Prostate gland (tissue), 2 donors: Measurements from ENCODE around the gene GNAZ. TPM values are rescaled to one million over a fixed set of nuclear protein-coding genes. Genes with fewer than 3 reads are reported as not detected.

Experiments used
- DNase-seq: peaks from one replicate; pipeline ENCODE4 v3.0.0-alpha.2; 2019; ENCODE audit warnings: low spot score
- H3K27ac ChIP-seq, 2 donors: fragments of 200-600 bp; sonication (generic); 2 replicates each; pipeline ENCODE4 v1.5.1; 2017 to 2019
- H3K27me3 ChIP-seq: fragments of 200-600 bp; sonication (generic); replicated peaks from 2 replicates; pipeline ENCODE4 v1.5.1; 2019; ENCODE audit not compliant: insufficient read depth
- H3K36me3 ChIP-seq, 2 donors: fragments of 200-600 bp; sonication (generic); 1 replicate in 1 of 2; 2 replicates in 1 of 2; pipeline versions ENCODE4 v1.5.1 to v1.8.1; 2017 to 2019
- H3K4me1 ChIP-seq: fragments of 200-600 bp; sonication (generic); replicated peaks from 2 replicates; pipeline ENCODE4 v1.5.1; 2019
- H3K4me3 ChIP-seq, 2 donors: fragments of 200-600 bp; sonication (generic); 2 replicates each; pipeline ENCODE4 v1.5.1; 2017 to 2019
- H3K9me3 ChIP-seq: fragments of 200-600 bp; sonication (generic); 2 replicates; pipeline ENCODE4 v1.5.1; 2017
- POLR2A ChIP-seq: fragments of 450-650 bp; IDR thresholded peaks from one replicate; pipeline ENCODE4 v1.6.1; 2016; ENCODE audit warnings: antibody characterized with exemption, mild to moderate bottlenecking
- POLR2AphosphoS5 ChIP-seq: sonication (generic); formaldehyde crosslinking; IDR thresholded peaks from one replicate; pipeline ENCODE4 v1.6.1; 2017; ENCODE audit warnings: antibody characterized with exemption
- WGBS: methylation state at CpG from one replicate; pipeline ENCODE4 v1.1.5; 2018; 5-methylcytosine and 5-hydroxymethylcytosine counted together
- intact Hi-C: fragments of 100-400 bp; cut with DNase I; formaldehyde crosslinking; loops from one replicate; pipeline ENCODE4 v1.14.2; 2022
- total RNA-seq, 2 donors: library from RNA; depleted of rRNA; stranded (reverse); fragments of >200 nt; gene quantifications; one replicate each; pipeline ENCODE4 v1.1.0, GENCODE V29; 2016
- TF ChIP-seq, protein P1 (sequence below), 4 experiments: fragments of 200-600 bp in 2 of 4; fragments of 450-650 bp in 2 of 4; sonication (generic) in 2 of 4; IDR thresholded peaks; 1 replicate in 3 of 4; 2 replicates in 1 of 4; pipeline ENCODE4 v1.5.1; 2016 to 2019; ENCODE audit warnings: antibody characterized with exemption in 4 of 4, mild to moderate bottlenecking in 2 of 4, moderate library complexity in 2 of 4

GNAZ gene
- total RNA-seq, 2 donors from 2014 or later: 5.7 to 22.6 TPM

DNA sequence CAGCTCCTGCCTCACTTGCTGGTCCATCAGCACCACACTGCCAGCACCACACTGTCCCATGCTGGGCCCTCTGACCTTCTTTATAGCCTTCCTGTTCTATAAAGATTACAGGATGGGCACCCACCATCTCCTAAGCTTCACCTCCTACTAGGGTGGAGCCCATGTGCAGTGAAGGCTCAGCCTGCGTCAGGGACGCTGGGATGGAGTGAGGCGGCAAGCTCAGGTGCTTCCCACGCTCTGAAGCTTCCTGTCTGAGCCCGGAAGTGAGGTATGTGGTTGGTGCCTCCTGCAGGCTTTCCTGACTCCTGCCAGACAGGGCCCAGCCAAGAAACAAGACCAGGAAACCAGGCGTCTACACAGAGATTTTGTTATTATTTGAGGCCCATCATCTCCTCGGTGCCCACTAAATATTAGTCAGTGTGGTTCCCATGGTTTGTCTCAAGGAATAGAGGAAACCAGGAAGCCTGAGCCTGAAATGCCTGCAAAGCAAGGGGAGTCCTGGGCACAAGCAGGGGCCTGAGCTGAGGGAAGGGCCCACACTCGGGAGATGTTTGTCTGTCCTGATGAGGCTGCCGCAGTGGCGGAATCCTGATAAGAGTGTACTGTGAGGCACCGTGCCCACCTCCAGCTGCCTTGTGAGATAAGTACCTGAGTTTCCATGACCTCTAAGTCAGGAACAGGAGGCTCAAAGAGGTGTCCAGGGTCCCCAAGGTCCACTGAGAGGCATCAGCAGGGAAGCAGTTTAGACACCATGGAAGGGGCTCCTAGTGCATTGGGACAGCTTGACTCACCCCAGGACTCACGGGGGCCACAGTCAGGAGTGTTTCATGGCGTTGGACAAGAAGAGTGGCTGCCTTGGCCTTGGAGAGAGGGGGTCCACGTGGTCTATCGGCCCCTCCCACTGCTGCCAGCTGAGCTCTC, 49.4 kb downstream of the GNAZ start:
- intact Hi-C loops: loop anchor here (5.0 kb wide), 1 partner anchor 47 kb away; the partner anchor contains the start of gene GNAZ
- 82% methylated on average over 15 of the region's 15 CpGs for WGBS
- Histone ChIP-seq H3K36me3 (no peaks in the 10 kb centered on the region), H3K9me3 (no peaks in the 10 kb centered on the region), H3K4me1 (no peaks in the 10 kb centered on the region), H3K4me3 (no peak overlapping the region), H3K27me3 (no peaks in the 10 kb centered on the region), H3K27ac (no peak overlapping the region)
- TF ChIP-seq POLR2AphosphoS5: no peak
- TF ChIP-seq, protein P1, sequence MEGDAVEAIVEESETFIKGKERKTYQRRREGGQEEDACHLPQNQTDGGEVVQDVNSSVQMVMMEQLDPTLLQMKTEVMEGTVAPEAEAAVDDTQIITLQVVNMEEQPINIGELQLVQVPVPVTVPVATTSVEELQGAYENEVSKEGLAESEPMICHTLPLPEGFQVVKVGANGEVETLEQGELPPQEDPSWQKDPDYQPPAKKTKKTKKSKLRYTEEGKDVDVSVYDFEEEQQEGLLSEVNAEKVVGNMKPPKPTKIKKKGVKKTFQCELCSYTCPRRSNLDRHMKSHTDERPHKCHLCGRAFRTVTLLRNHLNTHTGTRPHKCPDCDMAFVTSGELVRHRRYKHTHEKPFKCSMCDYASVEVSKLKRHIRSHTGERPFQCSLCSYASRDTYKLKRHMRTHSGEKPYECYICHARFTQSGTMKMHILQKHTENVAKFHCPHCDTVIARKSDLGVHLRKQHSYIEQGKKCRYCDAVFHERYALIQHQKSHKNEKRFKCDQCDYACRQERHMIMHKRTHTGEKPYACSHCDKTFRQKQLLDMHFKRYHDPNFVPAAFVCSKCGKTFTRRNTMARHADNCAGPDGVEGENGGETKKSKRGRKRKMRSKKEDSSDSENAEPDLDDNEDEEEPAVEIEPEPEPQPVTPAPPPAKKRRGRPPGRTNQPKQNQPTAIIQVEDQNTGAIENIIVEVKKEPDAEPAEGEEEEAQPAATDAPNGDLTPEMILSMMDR (IDR thresholded peaks at IDR 0.05): no peak
- TF ChIP-seq POLR2A: no peak
- DNase-seq: no peak

DNA sequence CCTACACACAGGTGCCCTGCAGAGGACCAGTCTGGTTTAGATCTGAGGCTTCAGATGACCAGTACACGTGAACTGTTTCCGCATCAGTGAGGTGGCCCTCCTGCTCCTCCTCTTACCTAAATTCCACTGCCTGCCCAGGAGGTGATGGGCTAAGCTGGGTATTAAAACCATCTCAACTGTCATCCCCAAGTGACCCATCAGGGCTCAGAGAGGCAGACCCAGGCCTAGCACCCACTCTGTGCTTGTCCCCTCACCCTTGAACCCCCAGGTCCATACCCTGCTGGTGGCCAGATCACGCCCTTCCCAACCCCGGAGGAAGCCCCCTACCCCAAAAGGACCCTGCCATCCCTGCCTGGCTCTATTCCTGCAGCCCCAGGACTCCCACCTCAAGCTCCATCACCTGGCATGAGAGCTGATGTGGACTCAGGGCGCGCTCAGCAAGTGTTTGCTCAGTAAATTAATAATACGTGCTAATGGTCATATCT, 50.1 kb downstream of the GNAZ start:
- 96% methylated on average over 7 of the region's 7 CpGs for WGBS
- Histone ChIP-seq H3K9me3 (no peaks in the 10 kb centered on the region), H3K27me3 (no peaks in the 10 kb centered on the region), H3K36me3 (no peaks in the 10 kb centered on the region), H3K27ac (no peak overlapping the region), H3K4me3 (no peak overlapping the region), H3K4me1 (no peaks in the 10 kb centered on the region)
- intact Hi-C loops: loop anchor here (5.0 kb wide), 1 partner anchor 48 kb away; the partner anchor contains the start of gene GNAZ
- DNase-seq: no peak
- TF ChIP-seq, protein P1 (IDR thresholded peaks at IDR 0.05): no peak
- TF ChIP-seq POLR2A: no peak

DNA sequence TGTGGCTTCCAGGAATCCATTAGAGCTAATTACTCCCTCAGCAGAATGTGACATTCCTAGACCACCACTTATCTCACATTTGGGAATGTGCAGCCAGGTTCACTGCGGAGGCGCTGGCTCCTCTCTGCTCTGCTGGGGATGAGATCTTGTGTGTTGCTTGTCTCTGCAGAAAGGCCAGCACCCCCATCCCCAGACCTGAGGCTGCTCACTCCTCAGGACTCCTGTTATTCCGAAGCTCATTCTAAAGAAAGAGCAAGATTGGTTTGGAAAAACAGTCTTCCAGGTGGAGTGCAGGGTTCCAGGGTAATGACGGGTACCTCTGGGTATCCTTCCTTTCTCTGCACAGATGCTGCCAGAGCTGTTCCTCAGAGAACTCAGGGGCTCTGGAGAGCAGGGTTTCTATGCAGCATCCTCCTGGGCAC, 50.7 kb downstream of the GNAZ start:
- no peak overlapping the region for H3K27ac ChIP-seq
- H3K4me1 ChIP-seq: no peaks in the 10 kb centered on the region
- no peak for TF ChIP-seq POLR2AphosphoS5
- no peak for TF ChIP-seq POLR2A
- TF ChIP-seq, protein P1 (IDR thresholded peaks at IDR 0.05): no peak
- intact Hi-C loops: loop anchor here (5.0 kb wide), 1 partner anchor 49 kb away; the partner anchor contains the start of gene GNAZ
- no peaks in the 10 kb centered on the region for H3K36me3 ChIP-seq
- 87% methylated on average over 4 of the region's 4 CpGs for WGBS
- H3K9me3 ChIP-seq: no peaks in the 10 kb centered on the region
- H3K27me3 ChIP-seq: no peaks in the 10 kb centered on the region
- no peak for DNase-seq
- no peak overlapping the region for H3K4me3 ChIP-seq

DNA sequence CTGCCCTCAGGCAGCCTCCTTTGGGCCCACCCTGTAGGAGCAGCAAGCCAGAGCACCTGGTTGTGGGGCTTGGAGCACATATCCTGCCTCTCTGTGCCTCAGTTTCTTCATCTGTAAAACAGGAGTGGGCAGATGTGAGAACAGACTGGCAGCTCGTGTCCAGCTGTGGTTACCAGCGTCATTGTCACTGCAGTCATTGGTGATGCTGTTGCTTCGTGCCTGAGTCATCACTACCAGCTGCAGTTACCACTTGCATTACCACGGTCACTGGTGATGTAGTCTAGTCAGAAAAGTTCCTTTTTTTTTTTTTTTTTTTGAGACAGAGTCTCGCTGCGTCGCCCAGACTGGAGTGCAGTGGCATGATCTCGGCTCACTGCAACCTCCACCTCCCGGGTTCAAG, 51.1 kb downstream of the GNAZ start:
- TF ChIP-seq, protein P1 (IDR thresholded peaks at IDR 0.05): no peak
- TF ChIP-seq POLR2A (no peak), POLR2AphosphoS5 (no peak)
- WGBS: 90% methylated on average over 8 of the region's 9 CpGs
- Histone ChIP-seq H3K27ac (no peak overlapping the region), H3K4me3 (no peak overlapping the region), H3K4me1 (no peaks in the 10 kb centered on the region), H3K27me3 (no peaks in the 10 kb centered on the region), H3K9me3 (no peaks in the 10 kb centered on the region), H3K36me3 (no peaks in the 10 kb centered on the region)
- intact Hi-C loops: loop anchor here (5.0 kb wide), 1 partner anchor 49 kb away; the partner anchor contains the start of gene GNAZ
- DNase-seq: no peak
